GM23338 (cell line): ENCODE data around the gene WWOX. TPM values are rescaled to one million over a fixed set of nuclear protein-coding genes. Genes with fewer than 3 reads are reported as not detected.

ENCODE experiments used
- ATAC-seq: fragments of 200-7000 bp; cut with Tn5 transposase; 3 replicates; pipeline ENCODE4 v1.9.1; 2020
- DNase-seq: peaks from one replicate; pipeline ENCODE4 v3.0.0-alpha.2; 2015; ENCODE audit warnings: low spot score
- H2AFZ ChIP-seq: fragments of 200-600 bp; sonication (generic); 2 replicates; pipeline ENCODE4 v1.8.0; 2016; ENCODE audit warnings: antibody characterized with exemption, mild to moderate bottlenecking, moderate library complexity
- H3F3A ChIP-seq: fragments of 200-600 bp; sonication (generic); replicated peaks from 2 replicates; pipeline ENCODE4 v1.8.0; 2017; ENCODE audit warnings: antibody characterized with exemption, mixed run types, low read depth
- H3K27ac ChIP-seq: fragments of 200-600 bp; sonication (generic); 2 replicates; pipeline ENCODE4 v1.6.1; 2016; ENCODE audit warnings: low read depth
- H3K27me3 ChIP-seq: fragments of 200-600 bp; sonication (generic); 2 replicates; pipeline ENCODE4 v1.8.0; 2016; ENCODE audit warnings: mild to moderate bottlenecking, mixed run types, moderate library complexity; ENCODE audit not compliant: insufficient read depth
- H3K36me3 ChIP-seq: fragments of 200-600 bp; sonication (generic); 2 replicates; pipeline ENCODE4 v1.8.0; 2016; ENCODE audit warnings: mild to moderate bottlenecking; ENCODE audit not compliant: insufficient read depth
- H3K4me1 ChIP-seq: fragments of 200-600 bp; sonication (generic); 2 replicates; pipeline ENCODE4 v1.8.0; 2016; ENCODE audit warnings: mild to moderate bottlenecking, moderate library complexity; ENCODE audit not compliant: insufficient read depth
- H3K4me2 ChIP-seq: fragments of 200-600 bp; sonication (generic); 2 replicates; pipeline ENCODE4 v1.7.1; 2017; ENCODE audit warnings: mixed run types
- H3K4me3 ChIP-seq: fragments of 200-600 bp; sonication (generic); 2 replicates; pipeline ENCODE4 v1.6.1; 2016; ENCODE audit warnings: mixed run types
- H3K79me2 ChIP-seq: fragments of 200-600 bp; sonication (generic); replicated peaks from 2 replicates; pipeline ENCODE4 v1.8.0; 2017; ENCODE audit warnings: mild to moderate bottlenecking; ENCODE audit not compliant: insufficient read depth
- H3K9me2 ChIP-seq: fragments of 200-600 bp; sonication (generic); 2 replicates; pipeline ENCODE4 v1.8.0; 2017; ENCODE audit not compliant: insufficient read depth
- H4K20me1 ChIP-seq: fragments of 200-600 bp; sonication (generic); replicated peaks from 2 replicates; pipeline ENCODE4 v1.8.0; 2017; ENCODE audit warnings: mild to moderate bottlenecking; ENCODE audit not compliant: insufficient read depth
- H3K27ac Mint-ChIP-seq: 2 replicates; pipeline ENCODE4 v1.8.0; 2020; ENCODE audit warnings: inconsistent platforms, mild to moderate bottlenecking, moderate library complexity, mixed read lengths
- H3K27me3 Mint-ChIP-seq: 3 replicates; pipeline ENCODE4 v1.8.0; 2022; ENCODE audit warnings: low read depth, mild to moderate bottlenecking, moderate library complexity, mixed read lengths, inconsistent platforms; ENCODE audit not compliant: insufficient read depth, poor library complexity
- H3K36me3 Mint-ChIP-seq: 3 replicates; pipeline ENCODE4 v1.8.0; 2021; ENCODE audit warnings: low read depth, mild to moderate bottlenecking, inconsistent platforms, moderate library complexity, mixed read lengths
- H3K4me1 Mint-ChIP-seq: 3 replicates; pipeline ENCODE4 v1.8.0; 2020; ENCODE audit warnings: mild to moderate bottlenecking, inconsistent platforms, mixed read lengths
- H3K4me3 Mint-ChIP-seq: 3 replicates; pipeline ENCODE4 v1.8.0; 2021; ENCODE audit warnings: moderate library complexity, mild to moderate bottlenecking, inconsistent platforms, mixed read lengths
- H3K9me3 Mint-ChIP-seq: 3 replicates; pipeline ENCODE4 v1.8.0; 2020; ENCODE audit warnings: moderate library complexity, mild to moderate bottlenecking, inconsistent platforms, mixed read lengths
- CREB1 ChIP-seq: fragments of 250-450 bp; sonication (Bioruptor Pico); IDR thresholded peaks from 2 replicates; pipeline ENCODE4 v1.5.0; 2020; ENCODE audit warnings: low read depth, mild to moderate bottlenecking, moderate library complexity
- EZH2 ChIP-seq: fragments of 200-600 bp; sonication (generic); IDR thresholded peaks from one replicate; pipeline ENCODE4 v1.8.0; 2017; ENCODE audit warnings: antibody characterized with exemption, mild to moderate bottlenecking, low read depth; ENCODE audit not compliant: unreplicated experiment
- EZH2phosphoT487 ChIP-seq: fragments of 200-600 bp; sonication (generic); IDR thresholded peaks from one replicate; pipeline ENCODE4 v1.8.1; 2018; ENCODE audit warnings: antibody characterized with exemption; ENCODE audit not compliant: unreplicated experiment
- JUNB ChIP-seq: IDR thresholded peaks from one replicate; pipeline ENCODE4 v1.6.1; 2016; ENCODE audit warnings: antibody characterized with exemption; ENCODE audit not compliant: unreplicated experiment
- NANOG ChIP-seq: IDR thresholded peaks from 2 replicates; pipeline ENCODE4 v1.6.1; 2016; ENCODE audit warnings: antibody characterized with exemption, borderline replicate concordance
- POLR2AphosphoS5 ChIP-seq: IDR thresholded peaks from 2 replicates; pipeline ENCODE4 v1.6.1; 2016; ENCODE audit warnings: antibody characterized with exemption, low read depth
- STAT1 ChIP-seq: IDR thresholded peaks from one replicate; pipeline ENCODE4 v1.6.1; 2016; ENCODE audit warnings: antibody characterized with exemption; ENCODE audit not compliant: unreplicated experiment
- ZNF114 ChIP-seq: fragments of 250-450 bp; sonication (Bioruptor Pico); IDR thresholded peaks from 2 replicates; pipeline ENCODE4 v1.5.0; 2020; ENCODE audit warnings: mild to moderate bottlenecking, moderate library complexity
- ZNF331 ChIP-seq: fragments of 250-450 bp; sonication (Bioruptor Pico); IDR thresholded peaks from 2 replicates; pipeline ENCODE4 v1.5.0; 2020; ENCODE audit warnings: low read depth, mild to moderate bottlenecking, moderate library complexity
- polyA plus RNA-seq: library from polyadenylated mRNA; unstranded; fragments of >200 nt; fragmentation: Nextera tagmentation; extraction: Ambion mirVana; gene quantifications from 2 replicates; pipeline ENCODE4 v1.2.1, GENCODE V29; 2016
- total RNA-seq: library from RNA; depleted of rRNA; stranded (reverse); fragments of >200 nt; shearing (Covaris generic); gene quantifications from 2 replicates; pipeline ENCODE4 v1.2.3, GENCODE V29; 2014
- TF ChIP-seq, protein P1 (sequence below): IDR thresholded peaks from 2 replicates; pipeline ENCODE4 v1.6.1; 2016; ENCODE audit warnings: antibody characterized with exemption
- TF ChIP-seq, protein P2 (sequence below): IDR thresholded peaks from one replicate; pipeline ENCODE4 v1.6.1; 2018; ENCODE audit warnings: antibody characterized with exemption; ENCODE audit not compliant: unreplicated experiment
- TF ChIP-seq, protein P3 (sequence below), 2 experiments: fragments of 200-600 bp in 1 of 2; sonication (generic) in 1 of 2; conservative IDR thresholded peaks; 2 replicates each; pipeline versions ENCODE4 v1.5.1 to v1.6.1; 2016 to 2017; ENCODE audit warnings: antibody characterized with exemption in 2 of 2, low read depth in 2 of 2, mild to moderate bottlenecking in 2 of 2, moderate library complexity in 1 of 2
- TF ChIP-seq, protein P4 (sequence below): fragments of 250-450 bp; sonication (Bioruptor Pico); IDR thresholded peaks from 2 replicates; pipeline ENCODE4 v1.5.0; 2020; ENCODE audit warnings: mild to moderate bottlenecking, moderate library complexity

WWOX gene
- total and polyA plus RNA-seq, 2 experiments from 2014 or later = 10.0 to 19.3 TPM

DNA sequence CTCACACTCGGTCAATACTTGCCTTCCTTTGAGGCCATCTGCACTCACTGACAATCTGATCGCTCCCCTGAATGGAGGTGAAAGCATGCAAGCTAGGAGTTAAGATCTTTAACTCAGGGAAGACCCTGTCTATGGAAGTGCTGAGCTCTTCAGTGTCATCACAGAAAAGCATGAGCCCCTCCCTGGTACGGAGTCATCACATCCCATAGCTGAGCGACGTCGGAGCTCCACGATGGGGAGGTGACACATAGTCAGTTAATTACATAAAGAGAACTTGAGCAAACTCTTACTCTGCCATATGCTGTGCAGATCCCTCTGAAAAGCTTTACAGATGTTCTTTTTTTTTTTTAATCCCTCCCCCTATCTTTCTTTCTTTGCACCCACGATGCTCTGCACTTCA lies 463.2 kb downstream of the WWOX start:
- DNase-seq (no peak), ATAC-seq (no peak)
- H3K4me3 ChIP-seq = no peak overlapping the region
- H2AFZ ChIP-seq = no peak overlapping the region
- H3K27me3 Mint-ChIP-seq = peaks cover 3% of the 10 kb centered on the region
- no peaks in the 10 kb centered on the region for H3K4me1 ChIP-seq
- TF ChIP-seq JUNB = no peak
- TF ChIP-seq, protein P1, sequence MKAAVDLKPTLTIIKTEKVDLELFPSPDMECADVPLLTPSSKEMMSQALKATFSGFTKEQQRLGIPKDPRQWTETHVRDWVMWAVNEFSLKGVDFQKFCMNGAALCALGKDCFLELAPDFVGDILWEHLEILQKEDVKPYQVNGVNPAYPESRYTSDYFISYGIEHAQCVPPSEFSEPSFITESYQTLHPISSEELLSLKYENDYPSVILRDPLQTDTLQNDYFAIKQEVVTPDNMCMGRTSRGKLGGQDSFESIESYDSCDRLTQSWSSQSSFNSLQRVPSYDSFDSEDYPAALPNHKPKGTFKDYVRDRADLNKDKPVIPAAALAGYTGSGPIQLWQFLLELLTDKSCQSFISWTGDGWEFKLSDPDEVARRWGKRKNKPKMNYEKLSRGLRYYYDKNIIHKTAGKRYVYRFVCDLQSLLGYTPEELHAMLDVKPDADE = no peak
- no peak for TF ChIP-seq ZNF114
- no peak for TF ChIP-seq POLR2AphosphoS5
- no peak for TF ChIP-seq ZNF331 (CRISPR knock-in tag)
- TF ChIP-seq, protein P2, sequence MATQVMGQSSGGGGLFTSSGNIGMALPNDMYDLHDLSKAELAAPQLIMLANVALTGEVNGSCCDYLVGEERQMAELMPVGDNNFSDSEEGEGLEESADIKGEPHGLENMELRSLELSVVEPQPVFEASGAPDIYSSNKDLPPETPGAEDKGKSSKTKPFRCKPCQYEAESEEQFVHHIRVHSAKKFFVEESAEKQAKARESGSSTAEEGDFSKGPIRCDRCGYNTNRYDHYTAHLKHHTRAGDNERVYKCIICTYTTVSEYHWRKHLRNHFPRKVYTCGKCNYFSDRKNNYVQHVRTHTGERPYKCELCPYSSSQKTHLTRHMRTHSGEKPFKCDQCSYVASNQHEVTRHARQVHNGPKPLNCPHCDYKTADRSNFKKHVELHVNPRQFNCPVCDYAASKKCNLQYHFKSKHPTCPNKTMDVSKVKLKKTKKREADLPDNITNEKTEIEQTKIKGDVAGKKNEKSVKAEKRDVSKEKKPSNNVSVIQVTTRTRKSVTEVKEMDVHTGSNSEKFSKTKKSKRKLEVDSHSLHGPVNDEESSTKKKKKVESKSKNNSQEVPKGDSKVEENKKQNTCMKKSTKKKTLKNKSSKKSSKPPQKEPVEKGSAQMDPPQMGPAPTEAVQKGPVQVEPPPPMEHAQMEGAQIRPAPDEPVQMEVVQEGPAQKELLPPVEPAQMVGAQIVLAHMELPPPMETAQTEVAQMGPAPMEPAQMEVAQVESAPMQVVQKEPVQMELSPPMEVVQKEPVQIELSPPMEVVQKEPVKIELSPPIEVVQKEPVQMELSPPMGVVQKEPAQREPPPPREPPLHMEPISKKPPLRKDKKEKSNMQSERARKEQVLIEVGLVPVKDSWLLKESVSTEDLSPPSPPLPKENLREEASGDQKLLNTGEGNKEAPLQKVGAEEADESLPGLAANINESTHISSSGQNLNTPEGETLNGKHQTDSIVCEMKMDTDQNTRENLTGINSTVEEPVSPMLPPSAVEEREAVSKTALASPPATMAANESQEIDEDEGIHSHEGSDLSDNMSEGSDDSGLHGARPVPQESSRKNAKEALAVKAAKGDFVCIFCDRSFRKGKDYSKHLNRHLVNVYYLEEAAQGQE = no peak
- no peak for TF ChIP-seq EZH2phosphoT487
- no peak for TF ChIP-seq CREB1
- TF ChIP-seq EZH2 = no peak
- TF ChIP-seq, protein P3, sequence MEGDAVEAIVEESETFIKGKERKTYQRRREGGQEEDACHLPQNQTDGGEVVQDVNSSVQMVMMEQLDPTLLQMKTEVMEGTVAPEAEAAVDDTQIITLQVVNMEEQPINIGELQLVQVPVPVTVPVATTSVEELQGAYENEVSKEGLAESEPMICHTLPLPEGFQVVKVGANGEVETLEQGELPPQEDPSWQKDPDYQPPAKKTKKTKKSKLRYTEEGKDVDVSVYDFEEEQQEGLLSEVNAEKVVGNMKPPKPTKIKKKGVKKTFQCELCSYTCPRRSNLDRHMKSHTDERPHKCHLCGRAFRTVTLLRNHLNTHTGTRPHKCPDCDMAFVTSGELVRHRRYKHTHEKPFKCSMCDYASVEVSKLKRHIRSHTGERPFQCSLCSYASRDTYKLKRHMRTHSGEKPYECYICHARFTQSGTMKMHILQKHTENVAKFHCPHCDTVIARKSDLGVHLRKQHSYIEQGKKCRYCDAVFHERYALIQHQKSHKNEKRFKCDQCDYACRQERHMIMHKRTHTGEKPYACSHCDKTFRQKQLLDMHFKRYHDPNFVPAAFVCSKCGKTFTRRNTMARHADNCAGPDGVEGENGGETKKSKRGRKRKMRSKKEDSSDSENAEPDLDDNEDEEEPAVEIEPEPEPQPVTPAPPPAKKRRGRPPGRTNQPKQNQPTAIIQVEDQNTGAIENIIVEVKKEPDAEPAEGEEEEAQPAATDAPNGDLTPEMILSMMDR (conservative IDR thresholded peaks at IDR 0.05; ENCODE audit: low read depth in 2 of 2) = no peak
- TF ChIP-seq, protein P4, sequence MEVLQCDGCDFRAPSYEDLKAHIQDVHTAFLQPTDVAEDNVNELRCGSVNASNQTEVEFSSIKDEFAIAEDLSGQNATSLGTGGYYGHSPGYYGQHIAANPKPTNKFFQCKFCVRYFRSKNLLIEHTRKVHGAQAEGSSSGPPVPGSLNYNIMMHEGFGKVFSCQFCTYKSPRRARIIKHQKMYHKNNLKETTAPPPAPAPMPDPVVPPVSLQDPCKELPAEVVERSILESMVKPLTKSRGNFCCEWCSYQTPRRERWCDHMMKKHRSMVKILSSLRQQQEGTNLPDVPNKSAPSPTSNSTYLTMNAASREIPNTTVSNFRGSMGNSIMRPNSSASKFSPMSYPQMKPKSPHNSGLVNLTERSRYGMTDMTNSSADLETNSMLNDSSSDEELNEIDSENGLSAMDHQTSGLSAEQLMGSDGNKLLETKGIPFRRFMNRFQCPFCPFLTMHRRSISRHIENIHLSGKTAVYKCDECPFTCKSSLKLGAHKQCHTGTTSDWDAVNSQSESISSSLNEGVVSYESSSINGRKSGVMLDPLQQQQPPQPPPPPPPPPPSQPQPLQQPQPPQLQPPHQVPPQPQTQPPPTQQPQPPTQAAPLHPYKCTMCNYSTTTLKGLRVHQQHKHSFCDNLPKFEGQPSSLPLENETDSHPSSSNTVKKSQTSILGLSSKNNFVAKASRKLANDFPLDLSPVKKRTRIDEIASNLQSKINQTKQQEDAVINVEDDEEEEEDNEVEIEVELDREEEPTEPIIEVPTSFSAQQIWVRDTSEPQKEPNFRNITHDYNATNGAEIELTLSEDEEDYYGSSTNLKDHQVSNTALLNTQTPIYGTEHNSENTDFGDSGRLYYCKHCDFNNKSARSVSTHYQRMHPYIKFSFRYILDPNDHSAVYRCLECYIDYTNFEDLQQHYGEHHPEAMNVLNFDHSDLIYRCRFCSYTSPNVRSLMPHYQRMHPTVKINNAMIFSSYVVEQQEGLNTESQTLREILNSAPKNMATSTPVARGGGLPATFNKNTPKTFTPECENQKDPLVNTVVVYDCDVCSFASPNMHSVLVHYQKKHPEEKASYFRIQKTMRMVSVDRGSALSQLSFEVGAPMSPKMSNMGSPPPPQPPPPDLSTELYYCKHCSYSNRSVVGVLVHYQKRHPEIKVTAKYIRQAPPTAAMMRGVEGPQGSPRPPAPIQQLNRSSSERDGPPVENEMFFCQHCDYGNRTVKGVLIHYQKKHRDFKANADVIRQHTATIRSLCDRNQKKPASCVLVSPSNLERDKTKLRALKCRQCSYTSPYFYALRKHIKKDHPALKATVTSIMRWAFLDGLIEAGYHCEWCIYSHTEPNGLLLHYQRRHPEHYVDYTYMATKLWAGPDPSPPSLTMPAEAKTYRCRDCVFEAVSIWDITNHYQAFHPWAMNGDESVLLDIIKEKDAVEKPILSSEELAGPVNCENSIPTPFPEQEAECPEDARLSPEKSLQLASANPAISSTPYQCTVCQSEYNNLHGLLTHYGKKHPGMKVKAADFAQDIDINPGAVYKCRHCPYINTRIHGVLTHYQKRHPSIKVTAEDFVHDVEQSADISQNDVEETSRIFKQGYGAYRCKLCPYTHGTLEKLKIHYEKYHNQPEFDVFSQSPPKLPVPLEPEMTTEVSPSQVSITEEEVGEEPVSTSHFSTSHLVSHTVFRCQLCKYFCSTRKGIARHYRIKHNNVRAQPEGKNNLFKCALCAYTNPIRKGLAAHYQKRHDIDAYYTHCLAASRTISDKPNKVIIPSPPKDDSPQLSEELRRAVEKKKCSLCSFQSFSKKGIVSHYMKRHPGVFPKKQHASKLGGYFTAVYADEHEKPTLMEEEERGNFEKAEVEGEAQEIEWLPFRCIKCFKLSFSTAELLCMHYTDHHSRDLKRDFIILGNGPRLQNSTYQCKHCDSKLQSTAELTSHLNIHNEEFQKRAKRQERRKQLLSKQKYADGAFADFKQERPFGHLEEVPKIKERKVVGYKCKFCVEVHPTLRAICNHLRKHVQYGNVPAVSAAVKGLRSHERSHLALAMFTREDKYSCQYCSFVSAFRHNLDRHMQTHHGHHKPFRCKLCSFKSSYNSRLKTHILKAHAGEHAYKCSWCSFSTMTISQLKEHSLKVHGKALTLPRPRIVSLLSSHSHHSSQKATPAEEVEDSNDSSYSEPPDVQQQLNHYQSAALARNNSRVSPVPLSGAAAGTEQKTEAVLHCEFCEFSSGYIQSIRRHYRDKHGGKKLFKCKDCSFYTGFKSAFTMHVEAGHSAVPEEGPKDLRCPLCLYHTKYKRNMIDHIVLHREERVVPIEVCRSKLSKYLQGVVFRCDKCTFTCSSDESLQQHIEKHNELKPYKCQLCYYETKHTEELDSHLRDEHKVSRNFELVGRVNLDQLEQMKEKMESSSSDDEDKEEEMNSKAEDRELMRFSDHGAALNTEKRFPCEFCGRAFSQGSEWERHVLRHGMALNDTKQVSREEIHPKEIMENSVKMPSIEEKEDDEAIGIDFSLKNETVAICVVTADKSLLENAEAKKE (CRISPR knock-in tag) = no peak
- no peak for TF ChIP-seq STAT1
- TF ChIP-seq NANOG = no peak
- no peaks in the 10 kb centered on the region for H3K79me2 ChIP-seq
- no peak overlapping the region for H3K27ac ChIP-seq
- H3K4me1 Mint-ChIP-seq = no peaks in the 10 kb centered on the region
- H3F3A ChIP-seq = no peaks in the 10 kb centered on the region
- no peaks in the 10 kb centered on the region for H3K27me3 ChIP-seq
- peaks cover 7% of the 10 kb centered on the region; the same call in 2 of the 3 replicates for H3K9me3 Mint-ChIP-seq
- no peaks in the 10 kb centered on the region for H4K20me1 ChIP-seq
- no peak overlapping the region for H3K27ac Mint-ChIP-seq
- H3K36me3 Mint-ChIP-seq = peaks cover 4% of the 10 kb centered on the region; the same call in 1 of the 3 replicates
- no peak overlapping the region for H3K4me3 Mint-ChIP-seq
- H3K4me2 ChIP-seq = no peak overlapping the region
- H3K36me3 ChIP-seq = no peaks in the 10 kb centered on the region
- no peaks in the 10 kb centered on the region for H3K9me2 ChIP-seq
